ENCODE data around the gene B2M.

DNA sequence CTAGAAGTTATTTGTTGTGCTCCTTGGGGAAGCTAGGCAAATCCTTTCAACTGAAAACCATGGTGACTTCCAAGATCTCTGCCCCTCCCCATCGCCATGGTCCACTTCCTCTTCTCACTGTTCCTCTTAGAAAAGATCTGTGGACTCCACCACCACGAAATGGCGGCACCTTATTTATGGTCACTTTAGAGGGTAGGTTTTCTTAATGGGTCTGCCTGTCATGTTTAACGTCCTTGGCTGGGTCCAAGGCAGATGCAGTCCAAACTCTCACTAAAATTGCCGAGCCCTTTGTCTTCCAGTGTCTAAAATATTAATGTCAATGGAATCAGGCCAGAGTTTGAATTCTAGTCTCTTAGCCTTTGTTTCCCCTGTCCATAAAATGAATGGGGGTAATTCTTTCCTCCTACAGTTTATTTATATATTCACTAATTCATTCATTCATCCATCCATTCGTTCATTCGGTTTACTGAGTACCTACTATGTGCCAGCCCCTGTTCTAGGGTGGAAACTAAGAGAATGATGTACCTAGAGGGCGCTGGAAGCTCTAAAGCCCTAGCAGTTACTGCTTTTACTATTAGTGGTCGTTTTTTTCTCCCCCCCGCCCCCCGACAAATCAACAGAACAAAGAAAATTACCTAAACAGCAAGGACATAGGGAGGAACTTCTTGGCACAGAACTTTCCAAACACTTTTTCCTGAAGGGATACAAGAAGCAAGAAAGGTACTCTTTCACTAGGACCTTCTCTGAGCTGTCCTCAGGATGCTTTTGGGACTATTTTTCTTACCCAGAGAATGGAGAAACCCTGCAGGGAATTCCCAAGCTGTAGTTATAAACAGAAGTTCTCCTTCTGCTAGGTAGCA, 851 bp upstream of the B2M start:
- TF ChIP-seq POLR2A (IDR thresholded peaks at IDR 0.05) = no peak
- peak in 1 of 2 donors; percentile 54 for TF ChIP-seq EP300 (IDR thresholded peaks at IDR 0.05)
